HCT116 (cell line): ENCODE data around the gene TRUB1. TPM values are rescaled to one million over a fixed set of nuclear protein-coding genes. Genes with fewer than 3 reads are reported as not detected.

Source experiments
- ATAC-seq: fragments of 200-7000 bp; cut with Tn5 transposase; 2 replicates; pipeline ENCODE4 v1.9.1; 2020; ENCODE audit warnings: mild to moderate bottlenecking, moderate library complexity
- BruUV-seq: library from RNA; stranded (reverse); fragments of 400-500 nt; replicated peaks from 2 replicates; lab custom pipeline; 2021; lab: Mats Ljungman, UMichigan
- CTCF ChIA-PET: fragments of 300-600 bp; sonication (Branson Sonifier 250); formaldehyde crosslinking; loops from one replicate; lab custom pipeline; 2021; ENCODE audit warnings: antibody characterized with exemption; lab: Charles Lee
- POLR2A ChIA-PET: fragments of 300-600, 350-600 bp; sonication (Branson Sonifier 250); formaldehyde crosslinking; loops from one replicate; lab custom pipeline; 2021; ENCODE audit warnings: antibody characterized with exemption; lab: Charles Lee
- RAD21 ChIA-PET, 2 experiments: fragments of 300-600 bp; sonication (Branson Sonifier 250); formaldehyde crosslinking; loops; one replicate each; lab custom pipeline; 2023; ENCODE audit warnings: low total read pairs in 2 of 2; ENCODE audit not compliant: uncharacterized antibody in 2 of 2, unreplicated experiment in 2 of 2, low non-redundant PET in 1 of 2; lab: Charles Lee
- DNase-seq: peaks from one replicate; pipeline ENCODE4 v3.0.0-alpha.2; 2010; ENCODE audit warnings: low read depth, low spot score
- H2AFZ ChIP-seq: fragments of 200-600 bp; shearing (Covaris generic), sonication (generic); 2 replicates; pipeline ENCODE4 v1.6.1; 2017; ENCODE audit warnings: low read depth, mixed run types, mixed read lengths, antibody characterized with exemption, low read length; ENCODE audit not compliant: poor library complexity, severe bottlenecking
- H3K27ac ChIP-seq: 2 replicates; pipeline ENCODE4 v1.5.1; 2012; ENCODE audit warnings: low read depth, low read length
- H3K27me3 ChIP-seq: fragments of 200-600 bp; sonication (generic); 2 replicates; pipeline ENCODE4 v1.6.1; 2016; ENCODE audit warnings: mixed run types, low read length, mixed read lengths; ENCODE audit not compliant: insufficient read depth
- H3K36me3 ChIP-seq, 2 experiments: fragments of 200-500 bp in 1 of 2; fragments of 200-600 bp in 1 of 2; sonication (Bioruptor generic) in 1 of 2; sonication (generic) in 1 of 2; 2 replicates each; pipeline versions ENCODE4 v1.5.1 to v1.6.1; 2014 to 2016; ENCODE audit warnings: low read length in 2 of 2, inconsistent platforms in 1 of 2, mixed read lengths in 1 of 2, mixed run types in 1 of 2; ENCODE audit not compliant: insufficient read depth in 2 of 2, control insufficient read depth in 1 of 2
- H3K4me1 ChIP-seq, 2 experiments: fragments of 200-600 bp in 1 of 2; sonication (generic) in 1 of 2; 2 replicates each; pipeline versions ENCODE4 v1.5.1 to v1.6.1; 2012 to 2017; ENCODE audit warnings: low read length in 2 of 2, inconsistent platforms in 1 of 2, mild to moderate bottlenecking in 1 of 2, mixed read lengths in 1 of 2, mixed run types in 1 of 2, moderate library complexity in 1 of 2; ENCODE audit not compliant: insufficient read depth in 2 of 2, control insufficient read depth in 1 of 2
- H3K4me2 ChIP-seq: fragments of 200-600 bp; sonication (generic); 2 replicates; pipeline ENCODE4 v1.6.1; 2017; ENCODE audit warnings: mixed run types, low read length, mixed read lengths
- H3K4me3 ChIP-seq, 2 experiments: fragments of 200-600 bp in 1 of 2; sonication (generic) in 1 of 2; replicated peaks in 1 of 2; 2 replicates each; pipeline ENCODE4 v1.5.1; 2011 to 2016; ENCODE audit warnings: low read length in 2 of 2, control low read depth in 1 of 2, low read depth in 1 of 2, mild to moderate bottlenecking in 1 of 2, mixed read lengths in 1 of 2, mixed run types in 1 of 2
- H3K79me2 ChIP-seq: fragments of 200-600 bp; sonication (generic); 2 replicates; pipeline ENCODE4 v1.6.1; 2017; ENCODE audit warnings: mild to moderate bottlenecking, mixed run types, low read length, moderate library complexity, mixed read lengths; ENCODE audit not compliant: insufficient read depth
- H3K9ac ChIP-seq: fragments of 200-600 bp; sonication (generic); 2 replicates; pipeline ENCODE4 v1.6.1; 2016; ENCODE audit warnings: low read length, mixed read lengths
- H3K9me2 ChIP-seq: fragments of 200-600 bp; sonication (generic), shearing (Covaris generic); 2 replicates; pipeline ENCODE4 v1.6.1; 2017; ENCODE audit warnings: mixed run types, mild to moderate bottlenecking, moderate library complexity; ENCODE audit not compliant: insufficient read depth
- H3K9me3 ChIP-seq, 2 experiments: fragments of 200-500 bp in 1 of 2; fragments of 200-600 bp in 1 of 2; sonication (Bioruptor generic) in 1 of 2; sonication (generic) in 1 of 2; 2 replicates each; pipeline ENCODE4 v1.6.1; 2014 to 2017; ENCODE audit warnings: low read length in 2 of 2, mixed read lengths in 2 of 2, inconsistent platforms in 1 of 2, low read depth in 1 of 2, mild to moderate bottlenecking in 1 of 2, mixed run types in 1 of 2, moderate library complexity in 1 of 2; ENCODE audit not compliant: control insufficient read depth in 1 of 2, insufficient read depth in 1 of 2
- H4K20me1 ChIP-seq: fragments of 200-600 bp; sonication (generic), shearing (Covaris generic); 2 replicates; pipeline ENCODE4 v1.6.1; 2017; ENCODE audit warnings: mixed run types, mild to moderate bottlenecking, moderate library complexity; ENCODE audit not compliant: insufficient read depth
- CTCF ChIP-seq, 3 experiments: fragments of 200-600 bp in 1 of 3; sonication (generic) in 1 of 3; IDR thresholded peaks in 2 of 3; conservative IDR thresholded peaks in 1 of 3; 2 replicates each; pipeline ENCODE4 v1.5.1; 2012 to 2017; ENCODE audit warnings: low read depth in 2 of 3, low read length in 2 of 3, antibody characterized with exemption in 1 of 3, borderline replicate concordance in 1 of 3, control low read depth in 1 of 3, mild to moderate bottlenecking in 1 of 3, mixed read lengths in 1 of 3, mixed run types in 1 of 3, moderate library complexity in 1 of 3; ENCODE audit not compliant: insufficient read depth in 1 of 3
- EZH2phosphoT487 ChIP-seq: fragments of 200-600 bp; IDR thresholded peaks from 2 replicates; pipeline ENCODE4 v1.6.1; 2018; ENCODE audit warnings: antibody characterized with exemption, borderline replicate concordance
- POLR2AphosphoS5 ChIP-seq: IDR thresholded peaks from 2 replicates; pipeline ENCODE4 v1.6.1; 2011; ENCODE audit warnings: mild to moderate bottlenecking, low read depth, low read length, moderate library complexity
- SRF ChIP-seq: IDR thresholded peaks from 2 replicates; pipeline ENCODE4 v1.6.1; 2012; ENCODE audit warnings: low read depth
- TCF7L2 ChIP-seq: IDR thresholded peaks from 2 replicates; pipeline ENCODE4 v1.7.0; 2011; ENCODE audit warnings: borderline replicate concordance, inconsistent platforms; ENCODE audit not compliant: insufficient read depth, insufficient read length; ENCODE audit errors: extremely low read depth
- intact Hi-C: fragments of 100-400 bp; cut with micrococcal nuclease; formaldehyde crosslinking; loops from 2 replicates; pipeline ENCODE4 v1.10.0; 2022
- total RNA-seq: library from RNA; stranded (reverse); gene quantifications from one replicate; pipeline ENCODE4 v1.2.1, GENCODE V29; 2021; ENCODE audit not compliant: unreplicated experiment

The TRUB1 gene
- total RNA-seq, 1 experiment from 2014 or later: 44.1 TPM

DNA sequence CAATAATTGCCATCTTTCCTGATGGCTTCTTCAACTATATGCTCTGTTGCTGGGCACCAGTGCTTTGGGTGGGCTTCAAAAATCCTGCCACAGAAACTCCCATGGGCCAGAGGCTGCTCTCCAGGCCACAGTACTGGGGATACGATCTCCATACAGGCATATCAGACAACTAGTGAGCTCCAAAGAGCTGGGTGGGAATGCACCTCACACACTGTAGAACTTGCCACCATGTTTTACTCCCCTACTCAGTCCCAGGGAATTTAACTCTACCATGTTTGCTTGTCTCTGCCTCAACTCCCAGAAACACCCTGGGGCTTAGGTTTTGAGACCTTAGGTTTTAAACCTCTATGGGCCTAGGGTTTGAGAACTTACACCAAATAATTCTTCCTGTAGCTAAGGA, 20.5 kb upstream of the TRUB1 start:
- no peak overlapping the region for H3K27ac ChIP-seq
- CTCF ChIA-PET: no interaction called here
- BruUV-seq: no TSS peak

More for the DNA sequence above, 20.5 kb upstream of the TRUB1 start:
- Histone ChIP-seq H3K9me3 (no peaks in the 10 kb centered on the region), H3K36me3 (no peaks in the 10 kb centered on the region), H3K9me2 (no peaks in the 10 kb centered on the region), H3K9ac (no peak overlapping the region), H3K27me3 (no peaks in the 10 kb centered on the region), H2AFZ (no peak overlapping the region), H4K20me1 (no peaks in the 10 kb centered on the region), H3K4me1 (peaks cover 0 to 6% of the 10 kb centered on the region in 2 experiments; a peak in 2 of 4 replicates), H3K4me2 (no peak overlapping the region), H3K4me3 (no peak overlapping the region), H3K79me2 (no peaks in the 10 kb centered on the region)
- POLR2A ChIA-PET: no interaction called here
- intact Hi-C loops: no loop called here
- RAD21 ChIA-PET: no interaction called here
- ATAC-seq (no peak), DNase-seq (no peak)
- no peak for TF ChIP-seq TCF7L2
- no peak for TF ChIP-seq EZH2phosphoT487
- TF ChIP-seq POLR2AphosphoS5: no peak
- no peak for TF ChIP-seq CTCF (IDR thresholded peaks at IDR 0.05 in 2 of 3, conservative IDR thresholded peaks at IDR 0.05 in 1 of 3; ENCODE audit: borderline replicate concordance in 1 of 3, insufficient read depth in 1 of 3, low read depth in 2 of 3, low read length in 2 of 3)
- TF ChIP-seq SRF: no peak
